Stimulated activated CD4-positive, alpha-beta T cell treated with anti-CD3 and anti-CD28 coated beads, Interleukin-15, amount 100 ng/mL, for 24 hours (primary cell): ENCODE measurements around the gene IGFN1.
A peak's percentile ranks its signal among the peaks of the same experiment; 100 is the strongest.

ENCODE experiments used
- DNase-seq: peaks from one replicate; pipeline ENCODE4 v3.0.0-alpha.2; 2020

IGFN1 gene

GRCh38 chr1:201185527-201186128 lies 5.0 kb upstream of the IGFN1 start:
- DNase-seq, result no peak

DNA sequence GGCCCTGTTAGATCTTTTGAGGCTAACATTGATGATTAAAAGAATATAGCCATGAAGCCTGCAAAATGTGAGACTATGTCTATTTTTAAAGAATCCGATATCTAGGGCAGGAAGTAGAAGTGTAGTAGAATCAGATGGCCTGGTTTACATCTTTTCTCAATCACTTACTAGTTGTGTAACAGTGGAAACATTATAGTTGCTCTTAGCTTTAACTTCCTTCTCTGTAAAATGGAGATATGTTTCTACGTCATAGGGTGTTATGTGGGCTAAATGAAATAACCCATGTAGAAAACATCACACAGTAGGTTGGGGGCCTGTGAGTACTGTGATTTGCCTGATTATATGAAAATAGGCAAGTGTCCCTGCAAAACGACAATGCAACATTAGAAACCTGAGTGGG lies 4.4 kb upstream of the IGFN1 start:
- DNase-seq, result no peak

GRCh38 chr1:201189085-201189484 lies 1.5 kb upstream of the IGFN1 start:
- DNase-seq, result no peak

- DNase-seq, result no peak
Measured at GRCh38 chr1:201190005-201190404, 619 bp upstream of the IGFN1 start.

DNA sequence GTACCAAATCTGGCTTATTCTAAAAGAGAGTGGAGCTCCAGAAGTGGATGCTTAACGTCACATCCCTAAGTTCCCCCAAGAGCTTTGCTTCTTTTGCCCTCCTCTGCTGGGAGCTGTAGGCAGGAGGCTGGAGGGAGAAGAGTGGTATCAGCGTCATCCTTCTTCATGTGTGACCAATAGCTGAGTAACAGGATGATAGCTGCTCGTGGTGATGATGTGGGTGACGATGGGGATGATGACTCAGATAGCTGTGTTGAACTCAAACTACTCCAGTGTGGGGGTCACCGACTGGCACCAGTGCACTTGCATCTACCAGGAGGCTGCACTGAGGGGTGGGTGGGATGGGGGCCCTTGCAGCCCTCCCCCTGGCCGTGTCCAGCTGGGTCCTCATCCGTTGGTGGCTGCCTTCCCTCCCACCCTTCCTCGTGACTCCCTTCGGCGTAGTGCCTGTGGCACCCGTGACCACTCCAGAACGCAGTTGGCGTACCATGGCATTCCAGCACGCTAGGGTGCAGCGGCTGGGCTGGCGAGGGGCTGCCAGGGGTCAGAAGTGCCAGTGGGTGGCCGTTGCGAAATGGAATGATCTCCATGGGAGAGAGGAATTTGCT lies 1.1 kb downstream of the IGFN1 start:
- DNase-seq, result peak; percentile 65

DNA sequence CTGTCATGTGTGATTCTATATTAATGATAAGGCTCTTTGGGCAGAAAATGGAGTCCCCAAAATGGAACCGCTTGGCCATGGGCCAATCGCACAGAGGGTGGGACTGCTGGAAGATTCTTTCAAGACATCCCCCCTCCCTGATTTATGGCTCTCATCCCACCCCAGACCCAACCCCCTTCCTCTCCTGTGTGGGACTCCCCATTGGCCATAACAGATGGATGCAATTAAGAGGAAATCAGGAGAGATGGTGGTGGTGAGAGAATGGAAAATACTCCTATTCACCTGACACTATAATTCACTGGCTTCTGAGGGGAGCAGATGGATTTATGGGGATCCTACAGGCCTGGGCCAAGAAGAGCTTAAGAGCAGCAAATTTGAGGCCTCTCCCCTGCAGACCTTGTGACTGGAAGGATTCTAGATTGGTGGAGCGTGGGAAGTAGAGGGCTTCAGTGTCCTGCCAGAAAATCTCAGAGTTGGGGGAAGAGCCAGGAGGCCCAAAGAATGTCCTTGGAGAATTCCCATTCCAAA lies 1.7 kb downstream of the IGFN1 start:
- no peak for DNase-seq

- DNase-seq, result no peak
Measured at GRCh38 chr1:201194046-201194445, 3.4 kb downstream of the IGFN1 start.

DNA sequence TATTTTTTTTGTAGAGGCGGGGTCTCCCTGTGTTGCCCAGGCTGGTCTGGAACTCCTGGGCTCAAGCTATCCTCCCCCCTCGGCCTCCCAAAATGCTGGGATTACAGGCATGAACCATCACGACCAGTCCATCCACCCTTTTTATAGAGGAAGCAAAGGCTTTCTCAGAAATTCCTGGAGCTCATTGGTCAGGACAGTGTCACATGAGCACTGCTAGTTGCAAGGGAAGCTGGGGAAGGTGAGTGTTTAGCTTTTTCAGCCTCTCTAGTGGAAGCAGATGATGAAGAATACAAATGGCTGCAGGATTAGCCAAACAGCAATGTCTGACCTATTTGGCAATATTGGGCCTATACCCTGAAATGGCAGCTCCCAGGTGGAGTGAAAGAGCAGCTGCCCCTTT lies 8.0 kb downstream of the IGFN1 start:
- no peak for DNase-seq

DNA sequence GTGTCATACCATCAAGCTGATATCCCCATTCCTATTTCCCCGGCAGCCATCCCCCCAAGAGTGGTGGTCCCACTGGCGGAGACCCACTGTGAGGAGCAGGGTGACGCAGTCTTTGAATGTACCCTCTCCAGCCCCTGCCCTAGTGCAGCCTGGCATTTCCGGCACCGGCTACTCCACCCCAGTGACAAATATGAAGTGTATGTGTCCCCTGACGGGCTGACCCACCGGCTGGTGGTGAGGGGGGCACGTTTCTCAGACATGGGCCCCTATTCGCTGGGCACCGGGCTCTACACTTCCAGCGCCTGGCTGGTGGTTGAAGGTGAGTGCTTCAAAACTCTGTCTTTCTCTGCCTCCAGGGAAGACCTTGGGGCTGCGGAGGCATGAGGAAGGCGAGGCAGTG lies 14.4 kb downstream of the IGFN1 start:
- DNase-seq, result no peak

DNA sequence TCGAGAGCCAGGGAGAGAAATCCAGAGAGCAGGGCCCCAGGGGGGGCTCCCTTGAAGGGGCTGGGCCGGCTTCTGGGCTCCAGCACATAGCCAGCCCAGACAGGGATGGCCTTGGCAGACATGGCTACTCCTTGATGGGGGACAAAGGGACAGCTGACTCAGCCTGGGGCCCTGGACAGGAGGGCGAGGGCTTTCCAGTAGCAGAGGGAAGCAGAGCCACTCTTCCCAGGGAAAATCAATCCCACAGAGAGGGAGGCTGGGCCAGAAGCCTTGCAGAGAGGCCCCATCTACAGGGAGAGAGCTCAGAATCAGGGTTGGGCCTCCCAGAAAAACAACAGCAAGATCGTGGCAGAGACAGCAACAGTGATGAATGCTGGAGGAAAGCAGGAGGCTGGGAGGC lies 15.6 kb downstream of the IGFN1 start:
- DNase-seq, result no peak

- no peak for DNase-seq
Measured at GRCh38 chr1:201207046-201207445, 16.4 kb downstream of the IGFN1 start.

DNA sequence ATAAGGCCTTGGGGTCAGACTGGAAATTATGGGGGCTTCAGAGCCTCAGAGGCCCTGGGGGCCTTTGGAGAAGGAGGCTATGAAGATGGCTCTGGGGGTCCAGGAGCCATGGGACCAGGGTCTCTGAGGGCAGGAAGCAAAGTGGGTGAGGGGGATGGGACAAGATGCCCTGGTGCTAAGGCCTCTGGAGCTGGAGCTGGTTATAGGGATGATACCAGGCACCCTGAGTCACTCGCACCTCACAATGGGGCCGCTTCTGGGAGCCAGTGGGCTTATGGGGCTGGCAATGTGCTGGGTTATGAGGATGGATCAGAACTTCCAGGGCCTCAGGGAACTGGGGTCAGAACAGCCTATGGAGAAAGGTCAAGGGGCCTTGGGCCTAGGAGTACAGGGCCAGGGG lies 17.6 kb downstream of the IGFN1 start:
- DNase-seq, result no peak

DNA sequence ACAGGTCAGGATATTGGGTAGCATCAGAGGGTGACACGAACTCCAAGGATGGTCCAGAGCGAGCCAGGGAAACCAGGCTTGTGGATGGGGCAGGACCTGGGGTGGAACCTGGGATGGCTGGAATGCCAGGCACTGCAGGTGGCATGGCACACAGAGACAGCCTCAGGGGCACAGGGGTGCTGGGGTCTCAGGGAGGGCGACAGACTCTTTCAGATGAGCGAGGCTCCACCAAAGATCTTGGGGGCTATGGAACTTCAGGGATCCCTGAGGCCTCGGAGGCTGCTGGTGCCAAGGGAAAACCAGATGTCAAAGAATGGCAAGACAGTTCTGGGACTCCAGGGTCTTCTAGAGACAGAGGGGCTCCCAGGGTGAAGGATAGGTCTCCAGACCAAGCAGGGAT lies 21.4 kb downstream of the IGFN1 start:
- no peak for DNase-seq

DNA sequence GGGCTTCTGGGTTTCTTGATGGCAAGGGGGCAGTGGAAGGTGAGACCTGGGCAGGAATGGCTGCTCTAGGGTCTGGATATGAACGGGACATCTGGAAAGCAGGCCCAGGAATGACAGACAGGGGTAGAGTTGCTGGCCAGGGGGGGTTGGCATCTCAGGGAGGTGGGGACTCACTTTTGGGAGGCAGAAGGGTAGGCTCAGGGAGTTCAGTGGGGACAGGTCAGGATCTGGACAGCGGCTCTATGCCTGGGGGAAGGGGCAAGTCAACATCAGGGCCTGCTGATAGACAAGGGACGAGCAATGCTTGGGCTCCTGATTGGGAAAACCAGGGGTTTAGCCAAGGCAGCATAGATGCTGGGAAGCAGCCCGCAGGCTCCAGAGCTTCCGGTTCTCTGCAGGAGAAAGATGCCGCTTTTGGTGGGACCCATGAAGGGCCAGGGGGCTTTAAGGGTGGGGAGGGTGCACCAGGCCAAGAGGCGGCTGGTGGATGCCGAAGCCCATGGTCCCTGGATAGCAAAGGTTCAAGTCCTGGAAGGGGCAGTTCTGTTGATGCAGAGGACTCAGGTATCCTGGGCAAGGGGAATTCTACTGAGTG lies 21.9 kb downstream of the IGFN1 start:
- no peak for DNase-seq

GRCh38 chr1:201213106-201213770 lies 22.6 kb downstream of the IGFN1 start:
- no peak for DNase-seq

- no peak for DNase-seq
Measured at GRCh38 chr1:201213926-201214325, 23.3 kb downstream of the IGFN1 start.

GRCh38 chr1:201214461-201214860 lies 23.8 kb downstream of the IGFN1 start:
- DNase-seq, result no peak

DNA sequence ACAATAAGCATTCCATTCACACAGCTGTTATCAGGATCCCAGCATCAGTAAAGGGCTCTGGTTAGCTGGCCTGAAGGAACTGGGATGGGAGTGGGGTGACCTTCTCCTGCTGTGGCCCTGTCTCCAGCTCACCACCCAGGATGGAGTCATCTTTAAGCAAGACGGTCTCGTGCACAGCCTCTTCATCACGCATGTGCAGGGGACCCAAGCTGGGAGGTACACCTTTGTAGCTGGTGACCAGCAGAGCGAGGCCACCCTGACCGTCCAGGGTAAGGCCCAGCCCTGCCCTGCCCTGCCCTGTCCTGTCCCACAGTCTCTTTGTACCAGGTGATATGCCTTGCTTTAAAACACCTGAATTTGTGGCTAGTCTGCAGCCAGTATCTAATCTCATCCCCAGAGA lies 24.3 kb downstream of the IGFN1 start:
- DNase-seq, result no peak

DNA sequence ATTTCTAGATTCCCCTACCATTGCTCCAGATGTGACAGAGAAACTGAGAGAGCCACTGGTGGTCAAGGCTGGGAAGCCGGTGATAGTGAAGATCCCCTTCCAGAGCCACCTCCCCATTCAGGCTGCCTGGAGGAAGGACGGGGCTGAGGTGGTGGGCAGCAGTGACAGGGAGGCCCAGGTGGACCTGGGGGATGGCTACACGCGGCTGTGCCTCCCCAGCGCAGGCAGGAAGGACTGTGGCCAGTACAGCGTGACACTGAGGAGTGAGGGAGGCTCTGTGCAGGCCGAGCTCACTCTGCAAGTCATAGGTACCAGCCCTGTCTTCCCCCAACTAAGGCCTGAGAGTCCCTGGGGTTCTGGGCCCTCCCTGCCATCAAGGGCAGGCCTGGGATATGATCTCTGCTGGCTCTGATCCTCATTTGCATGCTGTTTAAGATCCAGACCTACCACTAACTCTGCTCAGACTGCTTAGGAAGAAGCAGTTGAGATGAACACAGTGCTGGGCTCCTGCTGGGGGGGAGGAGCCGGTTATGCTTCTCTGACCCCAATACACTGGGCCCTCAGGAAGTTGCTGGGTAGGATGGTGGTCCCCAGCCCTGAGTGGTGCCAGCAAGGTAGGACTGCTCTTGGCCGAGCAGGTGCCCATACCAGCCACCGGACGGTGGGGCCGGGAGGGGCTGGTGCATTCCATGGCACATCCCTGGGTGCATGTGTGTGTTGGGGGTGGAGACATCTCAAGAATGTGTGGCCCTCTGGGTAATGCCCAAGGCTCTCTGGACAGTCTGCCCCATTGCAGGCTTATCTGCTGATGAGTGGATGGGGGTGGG lies 25.1 kb downstream of the IGFN1 start:
- no peak for DNase-seq

DNA sequence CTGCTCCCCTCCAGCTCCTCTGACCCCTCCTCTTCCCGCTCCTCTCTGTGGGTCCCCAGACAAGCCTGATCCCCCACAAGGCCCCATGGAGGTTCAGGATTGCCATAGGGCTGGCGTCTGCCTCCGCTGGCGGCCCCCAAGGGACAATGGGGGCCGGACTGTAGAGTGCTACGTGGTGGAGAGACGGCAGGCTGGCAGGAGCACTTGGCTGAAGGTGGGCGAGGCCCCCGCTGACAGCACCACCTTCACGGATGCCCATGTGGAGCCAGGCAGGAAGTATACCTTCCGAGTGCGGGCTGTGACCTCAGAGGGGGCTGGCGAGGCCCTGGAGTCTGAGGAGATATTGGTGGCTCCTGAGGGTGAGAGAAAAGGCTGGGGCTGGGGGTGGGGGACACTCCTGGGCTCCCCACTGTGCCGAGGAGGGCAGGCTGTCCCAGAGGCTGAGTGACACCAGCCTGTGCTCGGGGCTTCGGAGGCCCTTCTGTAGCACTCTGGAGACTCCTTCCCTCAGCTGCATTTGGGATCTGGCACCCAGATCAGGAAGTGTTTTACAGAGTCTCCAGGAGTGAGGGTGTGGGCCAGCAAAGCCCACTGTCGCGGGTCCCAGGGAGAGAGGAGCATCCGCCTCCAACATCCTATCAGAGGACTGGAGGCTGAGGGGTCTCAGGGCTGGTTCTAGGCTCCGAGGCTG lies 25.9 kb downstream of the IGFN1 start:
- DNase-seq, result no peak

DNA sequence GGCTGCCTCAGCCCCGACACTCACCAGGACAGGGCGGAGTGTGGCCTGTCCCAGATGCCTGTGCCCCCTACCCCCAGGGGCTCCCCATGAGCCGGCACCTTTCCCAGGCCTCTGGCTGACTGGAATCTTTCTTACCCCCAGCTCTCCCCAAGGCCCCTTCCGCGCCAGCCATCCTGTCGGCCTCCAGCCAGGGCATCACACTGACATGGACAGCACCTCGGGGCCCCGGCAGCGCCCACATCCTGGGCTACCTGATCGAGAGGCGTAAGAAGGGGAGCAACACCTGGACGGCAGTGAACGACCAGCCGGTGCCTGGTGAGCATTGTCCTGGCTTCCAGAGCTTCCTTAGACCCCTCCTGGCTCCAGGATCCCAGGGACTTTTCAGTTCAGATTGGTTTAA lies 26.5 kb downstream of the IGFN1 start:
- DNase-seq, result no peak

DNA sequence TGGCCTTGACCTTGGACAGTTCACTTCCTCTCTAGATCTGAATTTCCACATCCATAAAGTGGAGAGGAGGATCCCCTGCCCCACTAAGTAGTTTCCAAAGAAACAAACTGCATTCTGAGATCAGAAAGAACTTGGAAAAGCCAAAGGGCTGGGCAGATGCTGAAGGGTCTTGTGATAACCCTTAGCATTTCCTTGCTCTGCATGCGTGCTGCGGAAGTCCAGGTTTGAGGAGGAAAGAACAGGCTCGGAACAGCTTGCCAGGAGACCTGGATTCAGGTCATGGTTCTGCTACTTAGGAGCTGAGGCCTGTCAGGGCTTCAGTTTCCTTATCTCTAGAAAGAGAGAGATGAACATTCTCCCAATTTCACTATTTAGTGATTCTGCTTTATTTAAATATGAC lies 27.2 kb downstream of the IGFN1 start:
- no peak for DNase-seq

GRCh38 chr1:201218409-201218808 lies 27.8 kb downstream of the IGFN1 start:
- no peak for DNase-seq
